ENCODE results near the gene STAM. TPM values are rescaled to one million over a fixed set of nuclear protein-coding genes. Genes with fewer than 3 reads are reported as not detected.

Gene STAM
- total RNA-seq, 1 experiment from 2014 or later: 29.3 TPM

DNA sequence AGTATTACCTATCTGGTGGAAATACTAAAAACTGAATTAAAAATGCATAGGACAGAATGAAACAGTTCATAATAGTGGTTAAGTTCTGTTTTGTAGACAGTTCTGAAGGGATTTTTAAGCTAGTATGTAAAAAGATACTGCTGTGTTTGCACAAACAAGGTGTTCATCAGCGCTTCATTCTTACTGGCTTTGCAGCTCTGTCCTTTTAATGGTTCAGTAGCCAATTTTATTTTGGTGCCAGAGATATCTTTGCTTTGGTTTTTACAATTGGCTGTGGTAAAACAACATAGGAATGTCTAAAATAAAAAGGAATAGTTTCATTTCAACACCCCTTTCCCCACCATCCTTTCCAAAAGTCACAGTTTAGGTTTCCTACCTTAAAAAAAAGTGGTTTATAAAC lies 33.0 kb downstream of the STAM start:
- TF ChIP-seq, protein P1, sequence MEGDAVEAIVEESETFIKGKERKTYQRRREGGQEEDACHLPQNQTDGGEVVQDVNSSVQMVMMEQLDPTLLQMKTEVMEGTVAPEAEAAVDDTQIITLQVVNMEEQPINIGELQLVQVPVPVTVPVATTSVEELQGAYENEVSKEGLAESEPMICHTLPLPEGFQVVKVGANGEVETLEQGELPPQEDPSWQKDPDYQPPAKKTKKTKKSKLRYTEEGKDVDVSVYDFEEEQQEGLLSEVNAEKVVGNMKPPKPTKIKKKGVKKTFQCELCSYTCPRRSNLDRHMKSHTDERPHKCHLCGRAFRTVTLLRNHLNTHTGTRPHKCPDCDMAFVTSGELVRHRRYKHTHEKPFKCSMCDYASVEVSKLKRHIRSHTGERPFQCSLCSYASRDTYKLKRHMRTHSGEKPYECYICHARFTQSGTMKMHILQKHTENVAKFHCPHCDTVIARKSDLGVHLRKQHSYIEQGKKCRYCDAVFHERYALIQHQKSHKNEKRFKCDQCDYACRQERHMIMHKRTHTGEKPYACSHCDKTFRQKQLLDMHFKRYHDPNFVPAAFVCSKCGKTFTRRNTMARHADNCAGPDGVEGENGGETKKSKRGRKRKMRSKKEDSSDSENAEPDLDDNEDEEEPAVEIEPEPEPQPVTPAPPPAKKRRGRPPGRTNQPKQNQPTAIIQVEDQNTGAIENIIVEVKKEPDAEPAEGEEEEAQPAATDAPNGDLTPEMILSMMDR (conservative IDR thresholded peaks at IDR 0.05): no peak
- Histone ChIP-seq H3K18ac (ENCODE audit: insufficient read length, low read depth, low read length) (no peak overlapping the region), H2BK15ac (ENCODE audit: low read depth, low read length) (no peak overlapping the region), H2BK5ac (ENCODE audit: insufficient read length, low read length) (no peak overlapping the region), H2AFZ (ENCODE audit: low read length) (no peak overlapping the region), H3K14ac (ENCODE audit: insufficient read depth, low read length) (no peak overlapping the region), H3K4me1 (ENCODE audit: insufficient read depth, low read length) (peaks cover 10% of the 10 kb centered on the region; the same call in 1 of the 2 replicates), H4K8ac (replicated peaks; ENCODE audit: insufficient read length, low read depth, low read length) (no peak overlapping the region), H2BK20ac (ENCODE audit: low read depth, low read length, poor library complexity, severe bottlenecking) (no peak overlapping the region), H3K9me3 (ENCODE audit: control insufficient read depth, low read depth, low read length) (no peaks in the 10 kb centered on the region), H3K4ac (ENCODE audit: low read depth, low read length) (no peak overlapping the region), H3K27me3 (ENCODE audit: insufficient read depth, low read length) (no peaks in the 10 kb centered on the region), H2AK5ac (ENCODE audit: insufficient read length, low read length) (no peak overlapping the region), H3K79me2 (ENCODE audit: insufficient read depth, low read length) (peaks cover 6% of the 10 kb centered on the region; the same call in 1 of the 2 replicates), H3K27ac (ENCODE audit: insufficient read length, low read depth, low read length) (no peak overlapping the region), H3K4me2 (ENCODE audit: insufficient read depth, insufficient read length, low read length) (no peak overlapping the region), H3K9ac (ENCODE audit: extremely low read depth, insufficient read length, low read length) (no peak overlapping the region), H4K5ac (ENCODE audit: insufficient read length, low read depth, low read length) (no peak overlapping the region), H4K20me1 (ENCODE audit: control insufficient read depth, insufficient read depth, insufficient read length) (no peaks in the 10 kb centered on the region), H3K56ac (ENCODE audit: insufficient read length, low read depth, low read length) (no peak overlapping the region), H2BK12ac (ENCODE audit: insufficient read length, low read depth, low read length) (no peak overlapping the region), H4K91ac (ENCODE audit: insufficient read length, low read depth, low read length) (no peak overlapping the region), H3K23me2 (ENCODE audit: insufficient read length, low read depth, low read length, poor library complexity, severe bottlenecking) (no peaks in the 10 kb centered on the region), H3K23ac (ENCODE audit: insufficient read length, low read depth, low read length) (no peak overlapping the region), H3T11ph (ENCODE audit: low read length) (no peak overlapping the region), H2BK120ac (ENCODE audit: low read depth, low read length, poor library complexity, severe bottlenecking) (no peak overlapping the region), H3K79me1 (ENCODE audit: insufficient read depth, low read depth, low read length, poor library complexity, severe bottlenecking) (no peaks in the 10 kb centered on the region)
- WGBS (ENCODE audit: extremely low coverage, insufficient read length, low lambda C conversion rate): no CpG with 5 or more reads among the region's 1 CpG
- no peak for DNase-seq
- Mint-ChIP-seq H3K36me3 (ENCODE audit: insufficient read depth in 1 of 3, low read depth in 3 of 3) (no peaks in the 10 kb centered on the region), H3K9me3 (no peaks in the 10 kb centered on the region), H3K4me3 (no peak overlapping the region), H3K27me3 (ENCODE audit: low read depth) (no peaks in the 10 kb centered on the region), H3K27ac (no peak overlapping the region), H3K4me1 (peaks cover 39 to 44% of the 10 kb centered on the region in 2 experiments)

Measured in H9 (cell line).